ENCODE results near the gene ZNF705A.
"Not testable (repeated sequence)": the region's sequence is repeated elsewhere in the genome, so short reads cannot be mapped to it uniquely, and the experiment has no call there.

ZNF705A gene

GRCh38 chr12:8228607-8229006 is 71.8 kb downstream of the ZNF705A start:
- not testable (repeated sequence) for H3K9me3 ChIP-seq (ENCODE audit: control insufficient read depth, low read length); H3K36me3 ChIP-seq (ENCODE audit: control insufficient read depth, insufficient read depth, low read length, severe bottlenecking); H3K27me3 ChIP-seq (replicated peaks; ENCODE audit: control insufficient read depth, insufficient read depth, low read length); H3K4me3 ChIP-seq (ENCODE audit: low read length); H3K4me1 ChIP-seq (ENCODE audit: control insufficient read depth, insufficient read depth, low read length); DNase-seq (ENCODE audit: low read depth); H3K9ac ChIP-seq (ENCODE audit: low read length)

DNA sequence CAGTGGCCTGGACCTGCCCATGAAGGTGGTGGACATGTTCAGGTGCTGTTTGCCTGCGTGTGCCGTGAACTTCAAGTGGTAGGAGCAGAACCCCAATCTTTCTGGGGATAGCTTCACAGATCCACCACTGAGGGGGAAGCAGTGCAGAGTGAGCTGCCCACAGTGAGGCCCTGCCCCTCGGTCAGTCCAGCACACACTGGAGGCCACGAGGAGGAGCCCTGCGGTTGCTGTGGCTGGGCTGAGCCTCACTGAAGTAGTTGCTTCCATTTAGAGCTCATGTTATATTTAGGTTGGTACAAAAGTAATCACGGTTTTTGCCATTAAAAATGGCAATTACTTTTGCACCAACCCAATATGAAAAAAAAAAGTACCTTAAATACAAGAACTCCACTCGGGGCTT is 72.7 kb downstream of the ZNF705A start:
- not testable (repeated sequence) for H3K36me3 ChIP-seq (ENCODE audit: control insufficient read depth, insufficient read depth, low read length, severe bottlenecking); H3K9ac ChIP-seq (ENCODE audit: low read length); DNase-seq (ENCODE audit: low read depth); H3K4me1 ChIP-seq (ENCODE audit: control insufficient read depth, insufficient read depth, low read length); H3K4me3 ChIP-seq (ENCODE audit: low read length); H3K9me3 ChIP-seq (ENCODE audit: control insufficient read depth, low read length); H3K27me3 ChIP-seq (replicated peaks; ENCODE audit: control insufficient read depth, insufficient read depth, low read length)

Measured in adipocyte (in vitro differentiated cells).